GM19043 (cell line): ENCODE measurements around the gene DHX40.
"Not testable (repeated sequence)": the region's sequence is repeated elsewhere in the genome, so short reads cannot be mapped to it uniquely, and the experiment has no call there.

Experiments used
- ATAC-seq: cut with Tn5 transposase; IDR thresholded peaks from one replicate; pipeline ENCODE4 v1.9.1; 2021; ENCODE audit warnings: low read depth; ENCODE audit not compliant: unreplicated experiment

DHX40 gene, protein sequence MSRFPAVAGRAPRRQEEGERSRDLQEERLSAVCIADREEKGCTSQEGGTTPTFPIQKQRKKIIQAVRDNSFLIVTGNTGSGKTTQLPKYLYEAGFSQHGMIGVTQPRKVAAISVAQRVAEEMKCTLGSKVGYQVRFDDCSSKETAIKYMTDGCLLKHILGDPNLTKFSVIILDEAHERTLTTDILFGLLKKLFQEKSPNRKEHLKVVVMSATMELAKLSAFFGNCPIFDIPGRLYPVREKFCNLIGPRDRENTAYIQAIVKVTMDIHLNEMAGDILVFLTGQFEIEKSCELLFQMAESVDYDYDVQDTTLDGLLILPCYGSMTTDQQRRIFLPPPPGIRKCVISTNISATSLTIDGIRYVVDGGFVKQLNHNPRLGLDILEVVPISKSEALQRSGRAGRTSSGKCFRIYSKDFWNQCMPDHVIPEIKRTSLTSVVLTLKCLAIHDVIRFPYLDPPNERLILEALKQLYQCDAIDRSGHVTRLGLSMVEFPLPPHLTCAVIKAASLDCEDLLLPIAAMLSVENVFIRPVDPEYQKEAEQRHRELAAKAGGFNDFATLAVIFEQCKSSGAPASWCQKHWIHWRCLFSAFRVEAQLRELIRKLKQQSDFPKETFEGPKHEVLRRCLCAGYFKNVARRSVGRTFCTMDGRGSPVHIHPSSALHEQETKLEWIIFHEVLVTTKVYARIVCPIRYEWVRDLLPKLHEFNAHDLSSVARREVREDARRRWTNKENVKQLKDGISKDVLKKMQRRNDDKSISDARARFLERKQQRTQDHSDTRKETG

GRCh38 chr17:59565171-59565958 is at the start of gene DHX40:
TSS of gene DHX40 (plus strand) at chr17:59565610. CDS start at chr17:59565672, 62 bp downstream.
- ATAC-seq, result peak; percentile 77

DNA sequence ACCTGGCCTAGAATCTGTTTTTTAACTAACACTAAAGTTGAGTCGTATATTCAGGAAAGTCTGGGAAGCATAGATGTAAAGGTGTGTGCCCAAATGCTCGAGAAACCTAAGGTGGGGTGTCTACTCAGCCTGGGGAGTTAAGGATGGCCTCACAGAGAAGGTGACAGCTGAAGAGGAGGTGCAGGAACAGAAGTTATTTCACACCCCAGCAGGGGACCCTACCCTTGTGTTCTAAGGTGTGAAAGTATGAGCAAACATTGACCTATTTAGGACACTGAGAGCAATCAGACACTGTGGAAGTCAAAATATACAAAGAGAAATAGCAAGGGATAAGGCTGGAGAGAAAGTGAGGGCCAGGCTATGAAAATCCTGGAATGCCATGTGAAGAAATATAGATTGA is 49.0 kb upstream of the DHX40 start:
- no peak for ATAC-seq

- ATAC-seq, result no peak
These were observed 46.3 kb upstream of the DHX40 start for GRCh38 chr17:59519132-59519531.

DNA sequence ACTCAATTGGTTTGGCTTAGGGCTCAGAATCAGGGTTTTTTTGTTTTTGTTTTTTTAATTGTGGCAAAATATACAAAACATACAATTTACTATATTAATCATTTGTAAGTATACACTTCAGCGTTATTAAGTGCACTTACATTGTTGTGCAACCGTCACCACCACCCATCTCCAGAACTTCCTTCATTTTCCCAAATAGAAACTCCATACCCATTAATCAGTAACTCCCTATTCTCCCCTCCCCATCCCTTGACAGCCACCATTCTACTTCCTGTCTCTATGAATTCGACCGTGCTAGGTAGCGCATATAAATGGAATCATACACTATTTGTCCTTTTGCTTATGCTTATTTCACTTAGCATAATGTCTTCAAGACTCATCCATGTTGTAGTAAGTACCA is 45.2 kb upstream of the DHX40 start:
- ATAC-seq, result no peak

- no peak for ATAC-seq
These were observed 43.8 kb upstream of the DHX40 start for GRCh38 chr17:59521465-59522126.

DNA sequence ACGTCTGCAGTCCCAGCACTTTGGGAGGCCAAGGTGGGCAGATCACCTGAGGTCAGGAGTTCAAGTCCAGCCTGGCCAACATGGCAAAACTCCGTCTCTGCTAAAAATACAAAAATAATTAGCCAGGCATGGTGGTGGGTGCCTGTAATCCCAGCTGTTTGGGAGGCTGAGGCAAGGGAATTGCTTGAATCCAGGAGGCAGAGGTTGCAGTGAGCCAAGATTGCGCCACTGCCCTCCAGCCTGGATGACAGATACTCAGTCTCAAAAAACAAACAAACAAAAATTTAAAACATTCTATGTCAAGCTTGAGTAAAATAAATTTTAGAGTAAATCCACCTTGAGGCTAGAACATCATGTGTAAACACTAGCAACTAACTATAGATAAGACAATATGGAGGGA is 40.5 kb upstream of the DHX40 start:
- not testable (repeated sequence) for ATAC-seq

DNA sequence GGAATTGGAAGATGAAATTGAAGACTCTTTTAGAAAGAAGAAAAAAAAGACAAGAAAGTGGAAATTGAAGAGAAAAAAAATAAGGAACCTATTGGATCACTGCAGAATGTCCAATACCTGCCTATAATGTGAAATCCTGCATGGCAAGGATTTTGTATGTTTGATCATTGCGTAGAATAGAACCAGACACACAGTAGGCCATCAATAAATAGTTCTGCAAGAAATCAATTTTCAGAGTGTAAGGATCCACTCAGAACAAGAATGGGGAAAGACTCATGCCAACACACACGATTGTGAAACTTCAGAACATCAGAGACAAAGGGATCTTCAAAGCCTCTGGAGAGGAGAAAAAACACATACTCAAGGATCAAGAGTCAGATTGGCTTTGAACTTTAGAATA is 39.7 kb upstream of the DHX40 start:
- ATAC-seq, result no peak

GRCh38 chr17:59526451-59526850 is 39.0 kb upstream of the DHX40 start:
- no peak for ATAC-seq

- no peak for ATAC-seq
These were observed 38.0 kb upstream of the DHX40 start for GRCh38 chr17:59527325-59527917.

GRCh38 chr17:59527931-59528330 is 37.5 kb upstream of the DHX40 start:
- no peak for ATAC-seq

- no peak for ATAC-seq
These were observed 34.9 kb upstream of the DHX40 start for GRCh38 chr17:59530531-59530930.

GRCh38 chr17:59533694-59534093 is 31.7 kb upstream of the DHX40 start:
- ATAC-seq, result no peak

- ATAC-seq, result no peak
These were observed 30.8 kb upstream of the DHX40 start for GRCh38 chr17:59534583-59534982.

DNA sequence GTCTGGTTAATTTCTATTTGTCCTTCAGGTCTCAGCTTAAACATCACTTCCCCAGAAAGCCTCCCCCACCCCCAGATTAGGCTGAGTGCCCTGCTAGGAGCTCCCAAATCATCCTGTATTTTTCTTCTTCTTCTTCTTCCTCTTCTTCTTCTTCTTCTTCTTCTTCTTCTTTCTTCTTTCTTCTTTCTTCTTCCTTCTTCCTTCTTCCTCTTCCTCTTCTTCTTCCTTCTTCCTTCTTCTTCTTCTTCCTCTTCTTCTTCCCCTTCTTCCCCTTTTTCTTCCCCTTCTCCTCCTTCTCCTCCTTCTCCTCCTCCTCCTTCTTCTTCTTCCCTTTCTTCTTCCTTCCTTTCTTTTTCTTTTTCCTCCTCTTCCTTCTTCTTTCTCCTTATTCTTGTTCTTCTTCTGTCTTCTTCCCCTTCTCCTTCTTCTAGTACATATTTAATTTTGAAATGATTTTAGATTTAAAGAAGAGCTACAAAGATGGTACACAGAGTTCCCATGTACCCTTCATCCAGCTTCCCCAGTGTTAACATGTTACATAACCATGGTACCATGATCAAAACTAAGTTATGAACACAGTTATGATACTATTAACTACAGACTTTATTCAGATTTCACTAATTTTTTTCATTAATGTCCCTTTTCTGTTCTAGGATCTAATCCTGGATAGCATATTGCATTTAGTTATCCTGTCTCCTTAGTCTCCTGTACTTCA is 27.1 kb upstream of the DHX40 start:
- ATAC-seq, result no peak

GRCh38 chr17:59542960-59543635 is 22.3 kb upstream of the DHX40 start:
- no peak for ATAC-seq

- ATAC-seq, result no peak
These were observed 19.5 kb upstream of the DHX40 start for GRCh38 chr17:59545942-59546341.

DNA sequence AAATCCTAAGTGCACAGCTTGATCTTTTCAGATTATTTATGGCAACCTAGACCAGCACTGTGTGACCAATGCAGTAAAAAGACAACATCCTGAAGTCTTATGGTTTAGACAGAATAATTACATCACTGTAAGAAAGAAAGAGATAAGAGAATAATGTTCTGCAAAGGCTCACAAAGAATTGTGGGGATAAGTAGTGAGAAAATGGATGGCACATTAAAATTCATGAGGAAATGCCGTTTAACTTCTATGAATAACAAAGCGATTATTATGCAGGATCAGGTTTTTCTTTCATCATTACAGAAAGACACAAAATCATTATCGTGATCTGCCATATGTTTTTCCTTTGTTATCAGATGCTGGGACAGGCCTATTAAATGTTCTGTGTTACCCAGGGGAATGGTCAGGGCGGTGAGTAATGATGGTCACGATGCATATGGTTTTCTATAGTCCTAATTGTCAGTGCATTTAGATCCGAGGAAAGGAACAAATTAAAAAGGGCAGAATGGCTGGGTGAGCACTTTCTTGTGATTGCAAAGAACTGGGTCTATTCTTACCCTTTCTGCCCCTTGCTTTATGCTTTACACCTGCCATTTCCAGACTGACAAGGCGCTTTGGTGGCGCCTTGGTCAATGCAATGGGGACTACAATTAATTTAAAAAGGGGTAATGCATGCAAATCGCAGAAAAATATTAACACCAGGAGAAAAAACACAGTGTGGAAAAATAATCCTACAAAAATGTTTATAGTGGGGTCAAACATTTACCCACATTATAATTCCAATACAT is 18.1 kb upstream of the DHX40 start:
- no peak for ATAC-seq

- not testable (repeated sequence) for ATAC-seq
These were observed 16.4 kb upstream of the DHX40 start for GRCh38 chr17:59548985-59549384.
